Natural killer cell (primary cell): ENCODE measurements around the gene GRID1. TPM values are rescaled to one million over a fixed set of nuclear protein-coding genes. Genes with fewer than 3 reads are reported as not detected.

Experiments
- ATAC-seq, 3 donors: fragments of 150-1000 bp in 2 of 3; fragments of 200-7000 bp in 1 of 3; cut with Tn5 transposase; 1 replicate in 1 of 3; 2 replicates in 2 of 3; pipeline ENCODE4 v1.10.0; 2021; ENCODE audit warnings: mild to moderate bottlenecking in 2 of 3, moderate library complexity in 2 of 3
- DNase-seq, 2 donors: peaks; one replicate each; pipeline versions ENCODE4 v3.0.0 to v3.0.0-alpha.2; 2013 to 2021; ENCODE audit warnings: mixed read lengths in 1 of 2
- H3K27ac ChIP-seq: one replicate; pipeline ENCODE4 v1.5.1; 2013; ENCODE audit warnings: mild to moderate bottlenecking, low read length
- H3K27me3 ChIP-seq: one replicate; pipeline ENCODE4 v1.6.1; 2013; ENCODE audit warnings: low read length; ENCODE audit not compliant: control insufficient read depth, insufficient read depth
- H3K36me3 ChIP-seq: one replicate; pipeline ENCODE4 v1.6.1; 2013; ENCODE audit warnings: low read length; ENCODE audit not compliant: control insufficient read depth, insufficient read depth
- H3K4me1 ChIP-seq: one replicate; pipeline ENCODE4 v1.6.1; 2013; ENCODE audit warnings: low read length; ENCODE audit not compliant: control insufficient read depth, insufficient read depth
- H3K4me3 ChIP-seq: one replicate; pipeline ENCODE4 v1.5.1; 2013; ENCODE audit warnings: low read length
- H3K9me3 ChIP-seq: one replicate; pipeline ENCODE4 v1.6.1; 2013; ENCODE audit warnings: low read length; ENCODE audit not compliant: control insufficient read depth, insufficient read depth
- H3K27ac Mint-ChIP-seq, 2 donors: one replicate each; pipeline ENCODE4 v1.8.0; 2022; ENCODE audit warnings: mild to moderate bottlenecking in 2 of 2, mixed read lengths in 2 of 2, moderate library complexity in 1 of 2
- H3K27me3 Mint-ChIP-seq, 2 donors: one replicate each; pipeline ENCODE4 v1.8.0; 2022; ENCODE audit warnings: low read depth in 2 of 2, mixed read lengths in 2 of 2
- H3K36me3 Mint-ChIP-seq: one replicate; pipeline ENCODE4 v1.8.0; 2022; ENCODE audit warnings: mixed read lengths
- H3K4me1 Mint-ChIP-seq, 2 donors: one replicate each; pipeline ENCODE4 v1.8.0; 2022; ENCODE audit warnings: mixed read lengths in 2 of 2
- H3K4me3 Mint-ChIP-seq: one replicate; pipeline ENCODE4 v1.8.0; 2022; ENCODE audit warnings: mild to moderate bottlenecking, moderate library complexity, mixed read lengths
- H3K9me3 Mint-ChIP-seq, 2 donors: one replicate each; pipeline ENCODE4 v1.8.0; 2022; ENCODE audit warnings: mixed read lengths in 2 of 2
- WGBS: methylation state at CpG from one replicate; pipeline ENCODE4 v1.1.7; 2013; ENCODE audit warnings: missing lambda C conversion rate; ENCODE audit not compliant: insufficient coverage; 5-methylcytosine and 5-hydroxymethylcytosine counted together
- intact Hi-C: fragments of 100-400 bp; cut with micrococcal nuclease; formaldehyde crosslinking; loops from one replicate; pipeline ENCODE4 v1.14.2; 2022
- total RNA-seq, 4 donors: library from RNA; stranded (reverse); fragments of 120-200 nt in 1 of 4; gene quantifications; one replicate each; pipeline versions ENCODE4 v1.2.3 to v1.2.4, GENCODE V29; 2013 to 2022
- TF ChIP-seq, protein P1 (sequence below): fragments of 200-600 bp; IDR thresholded peaks from one replicate; pipeline ENCODE4 v1.8.0; 2022; ENCODE audit warnings: antibody characterized with exemption

Gene GRID1
- total RNA-seq, 3 donors from 2014 or later (not counting 1 experiment from before 2014, with no cell fraction given), result not detected

- DNase-seq, result no peak
- no peak overlapping the region for H3K27ac Mint-ChIP-seq
Observed at GRCh38 chr10:86362586-86363183, 3.9 kb downstream of the GRID1 start.

DNA sequence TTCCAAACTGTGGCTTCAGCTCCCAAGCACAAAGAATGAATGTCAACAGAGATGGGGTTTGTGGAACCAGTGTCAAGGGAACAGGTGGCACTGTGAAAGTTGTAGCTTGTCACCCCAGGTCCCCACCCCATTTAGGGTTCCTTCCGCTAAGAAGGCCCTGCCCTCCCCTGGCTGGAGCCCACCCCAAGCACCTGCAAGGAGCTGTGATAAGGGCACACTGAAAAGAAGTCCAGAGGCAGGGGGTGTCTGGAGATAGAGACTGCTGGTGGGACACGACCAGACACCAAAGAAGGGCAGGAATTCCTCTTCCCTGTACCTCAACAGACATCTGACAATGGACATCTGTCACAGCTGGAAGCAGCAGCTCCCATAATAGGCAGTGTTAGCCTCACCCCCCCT, 4.5 kb downstream of the GRID1 start:
- no peak overlapping the region for H3K4me3 ChIP-seq
- no peak for ATAC-seq
- Mint-ChIP-seq H3K4me1 (peaks cover 0 to 7% of the 10 kb centered on the region in 2 donors), H3K27me3 (peaks cover 25 to 26% of the 10 kb centered on the region in 2 donors), H3K36me3 (no peaks in the 10 kb centered on the region), H3K4me3 (no peak overlapping the region), H3K9me3 (no peaks in the 10 kb centered on the region), H3K27ac (no peak overlapping the region)
- intact Hi-C loops, result no loop called here
- TF ChIP-seq, protein P1, sequence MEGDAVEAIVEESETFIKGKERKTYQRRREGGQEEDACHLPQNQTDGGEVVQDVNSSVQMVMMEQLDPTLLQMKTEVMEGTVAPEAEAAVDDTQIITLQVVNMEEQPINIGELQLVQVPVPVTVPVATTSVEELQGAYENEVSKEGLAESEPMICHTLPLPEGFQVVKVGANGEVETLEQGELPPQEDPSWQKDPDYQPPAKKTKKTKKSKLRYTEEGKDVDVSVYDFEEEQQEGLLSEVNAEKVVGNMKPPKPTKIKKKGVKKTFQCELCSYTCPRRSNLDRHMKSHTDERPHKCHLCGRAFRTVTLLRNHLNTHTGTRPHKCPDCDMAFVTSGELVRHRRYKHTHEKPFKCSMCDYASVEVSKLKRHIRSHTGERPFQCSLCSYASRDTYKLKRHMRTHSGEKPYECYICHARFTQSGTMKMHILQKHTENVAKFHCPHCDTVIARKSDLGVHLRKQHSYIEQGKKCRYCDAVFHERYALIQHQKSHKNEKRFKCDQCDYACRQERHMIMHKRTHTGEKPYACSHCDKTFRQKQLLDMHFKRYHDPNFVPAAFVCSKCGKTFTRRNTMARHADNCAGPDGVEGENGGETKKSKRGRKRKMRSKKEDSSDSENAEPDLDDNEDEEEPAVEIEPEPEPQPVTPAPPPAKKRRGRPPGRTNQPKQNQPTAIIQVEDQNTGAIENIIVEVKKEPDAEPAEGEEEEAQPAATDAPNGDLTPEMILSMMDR, result no peak
- H3K4me1 ChIP-seq, result peaks cover 18% of the 10 kb centered on the region
- peaks cover 19% of the 10 kb centered on the region for H3K27me3 ChIP-seq
- WGBS, result 72% methylated on average over 2 of the region's 2 CpGs
- no peak for DNase-seq
- no peak overlapping the region for H3K27ac ChIP-seq
- no peaks in the 10 kb centered on the region for H3K36me3 ChIP-seq
- no peaks in the 10 kb centered on the region for H3K9me3 ChIP-seq

More at GRCh38 chr10:86362586-86363183, 3.9 kb downstream of the GRID1 start:
- Histone ChIP-seq H3K4me1 (peaks cover 19% of the 10 kb centered on the region), H3K27me3 (peaks cover 23% of the 10 kb centered on the region), H3K9me3 (no peaks in the 10 kb centered on the region), H3K4me3 (no peak overlapping the region), H3K36me3 (no peaks in the 10 kb centered on the region), H3K27ac (no peak overlapping the region)
- no peak for ATAC-seq
- intact Hi-C loops, result no loop called here
- TF ChIP-seq, protein P1, result no peak
- Mint-ChIP-seq H3K27me3 (peaks cover 28 to 29% of the 10 kb centered on the region in 2 donors), H3K9me3 (no peaks in the 10 kb centered on the region), H3K36me3 (no peaks in the 10 kb centered on the region), H3K4me3 (no peak overlapping the region), H3K4me1 (peaks cover 0 to 7% of the 10 kb centered on the region in 2 donors)
- 44% methylated on average over 15 of the region's 15 CpGs for WGBS

- TF ChIP-seq, protein P1, result no peak
- peaks cover 0 to 9% of the 10 kb centered on the region in 2 donors for H3K4me1 Mint-ChIP-seq
- intact Hi-C loops, result no loop called here
- H3K9me3 ChIP-seq, result no peaks in the 10 kb centered on the region
- peaks cover 19% of the 10 kb centered on the region for H3K27me3 ChIP-seq
- no peaks in the 10 kb centered on the region for H3K36me3 ChIP-seq
- 90% methylated on average over 4 of the region's 5 CpGs for WGBS
- H3K9me3 Mint-ChIP-seq, result no peaks in the 10 kb centered on the region
- H3K4me3 Mint-ChIP-seq, result no peak overlapping the region
- ATAC-seq, result no peak
- no peak for DNase-seq
- H3K27me3 Mint-ChIP-seq, result peaks cover 25 to 26% of the 10 kb centered on the region in 2 donors
- no peak overlapping the region for H3K4me3 ChIP-seq
- H3K27ac ChIP-seq, result no peak overlapping the region
- H3K4me1 ChIP-seq, result peaks cover 18% of the 10 kb centered on the region
- H3K36me3 Mint-ChIP-seq, result no peaks in the 10 kb centered on the region
- no peak overlapping the region for H3K27ac Mint-ChIP-seq
Observed at GRCh38 chr10:86361156-86362128, 5.2 kb downstream of the GRID1 start.
